H1 (cell line): ENCODE data around the gene ANKDD1A. TPM values are rescaled to one million over a fixed set of nuclear protein-coding genes. Genes with fewer than 3 reads are reported as not detected.

Source experiments
- CTCF ChIA-PET: fragments of 300-600 bp; sonication (Branson Sonifier 250); formaldehyde crosslinking; loops from one replicate; lab custom pipeline; 2021; ENCODE audit not compliant: partially characterized antibody; lab: Charles Lee
- POLR2A ChIA-PET: fragments of 300-600 bp; sonication (Branson Sonifier 250); formaldehyde crosslinking; loops from one replicate; lab custom pipeline; 2021; ENCODE audit warnings: inconsistent platforms; ENCODE audit not compliant: partially characterized antibody; lab: Charles Lee
- DNase-seq, 2 experiments: peaks; one replicate each; pipeline versions ENCODE4 v3.0.0 to v3.0.0-alpha.2; 2010 to 2022; ENCODE audit warnings: low spot score in 2 of 2, low read depth in 1 of 2, mixed read lengths in 1 of 2
- FAIRE-seq: peaks from 2 replicates; lab custom pipeline; 2011; peaks lifted over from hg19 to GRCh38; lab: Jason Lieb, UNC
- H2AFZ ChIP-seq: 2 replicates; pipeline ENCODE4 v1.8.1; 2012; ENCODE audit warnings: low read length, inconsistent platforms
- H2AK5ac ChIP-seq: 2 replicates; pipeline ENCODE4 v1.6.1; 2013; ENCODE audit warnings: low read depth, low read length
- H2BK120ac ChIP-seq: replicated peaks from 2 replicates; pipeline ENCODE3; 2013; ENCODE audit warnings: low read depth, low read length, inconsistent platforms
- H2BK12ac ChIP-seq: 2 replicates; pipeline ENCODE4 v1.6.1; 2013; ENCODE audit warnings: low read depth, low read length
- H2BK15ac ChIP-seq: 2 replicates; pipeline ENCODE4 v1.6.1; 2013; ENCODE audit warnings: low read length
- H2BK20ac ChIP-seq: 2 replicates; pipeline ENCODE4 v1.6.1; 2013; ENCODE audit warnings: low read length
- H2BK5ac ChIP-seq: 2 replicates; pipeline ENCODE4 v1.6.1; 2013; ENCODE audit warnings: low read depth, low read length
- H3K14ac ChIP-seq: 2 replicates; pipeline ENCODE4 v1.6.1; 2013; ENCODE audit warnings: inconsistent platforms; ENCODE audit not compliant: insufficient read length
- H3K18ac ChIP-seq: 2 replicates; pipeline ENCODE4 v1.6.1; 2013; ENCODE audit warnings: low read length; ENCODE audit errors: extremely low read depth
- H3K23ac ChIP-seq: 2 replicates; pipeline ENCODE4 v1.6.1; 2013; ENCODE audit warnings: inconsistent platforms; ENCODE audit not compliant: insufficient read length
- H3K23me2 ChIP-seq: 2 replicates; pipeline ENCODE4 v1.6.1; 2013; ENCODE audit warnings: low read depth, low read length
- H3K27ac ChIP-seq: 2 replicates; pipeline ENCODE4 v1.6.1; 2011; ENCODE audit warnings: low read depth, low read length, inconsistent platforms
- H3K27me3 ChIP-seq, 4 experiments: replicated peaks in 1 of 4; 1 replicate in 1 of 4; 2 replicates in 3 of 4; pipeline versions ENCODE4 v1.6.1 to v1.8.1; 2011 to 2013; ENCODE audit warnings: low read length in 3 of 4, mild to moderate bottlenecking in 3 of 4, inconsistent platforms in 2 of 4, mixed read lengths in 2 of 4, moderate library complexity in 1 of 4; ENCODE audit not compliant: control insufficient read depth in 3 of 4, insufficient read depth in 3 of 4; ENCODE audit errors: extremely low read depth in 1 of 4
- H3K36me3 ChIP-seq, 4 experiments: 2 replicates each; pipeline versions ENCODE4 v1.6.1 to v1.8.1; 2011 to 2013; ENCODE audit warnings: mild to moderate bottlenecking in 4 of 4, low read length in 3 of 4, moderate library complexity in 2 of 4, control low read depth in 1 of 4, inconsistent platforms in 1 of 4; ENCODE audit not compliant: insufficient read depth in 4 of 4, control insufficient read depth in 2 of 4
- H3K4ac ChIP-seq: replicated peaks from 2 replicates; pipeline ENCODE3; 2013; ENCODE audit warnings: low read length, low read depth, mixed read lengths, inconsistent platforms; ENCODE audit not compliant: insufficient read length
- H3K4me1 ChIP-seq, 4 experiments: replicated peaks in 1 of 4; 1 replicate in 1 of 4; 2 replicates in 3 of 4; pipeline versions ENCODE4 v1.6.1 to v1.8.1; 2011 to 2013; ENCODE audit warnings: low read length in 3 of 4, inconsistent platforms in 2 of 4, mixed read lengths in 1 of 4; ENCODE audit not compliant: insufficient read depth in 4 of 4, control insufficient read depth in 3 of 4
- H3K4me2 ChIP-seq, 2 experiments: 2 replicates each; pipeline versions ENCODE4 v1.6.1 to v1.8.1; 2011 to 2013; ENCODE audit warnings: low read depth in 2 of 2, low read length in 2 of 2, control low read depth in 1 of 2, inconsistent platforms in 1 of 2, mild to moderate bottlenecking in 1 of 2; ENCODE audit not compliant: insufficient read depth in 1 of 2
- H3K4me3 ChIP-seq, 4 experiments: fragments of 200-600, 300-600 bp in 1 of 4; sonication (generic), shearing (Covaris generic), sonication (Bioruptor Twin) in 1 of 4; 2 replicates each; pipeline versions ENCODE4 v1.5.1 to v1.8.1; 2011 to 2016; ENCODE audit warnings: low read length in 4 of 4, low read depth in 3 of 4, control low read depth in 2 of 4, inconsistent platforms in 2 of 4, mild to moderate bottlenecking in 2 of 4, mixed read lengths in 1 of 4, moderate library complexity in 1 of 4; ENCODE audit not compliant: insufficient read depth in 2 of 4; ENCODE audit errors: extremely low read depth in 1 of 4
- H3K56ac ChIP-seq: replicated peaks from 2 replicates; pipeline ENCODE3; 2013; ENCODE audit warnings: low read depth, mild to moderate bottlenecking, mixed read lengths, low read length, inconsistent platforms; ENCODE audit not compliant: insufficient read length
- H3K79me1 ChIP-seq: 2 replicates; pipeline ENCODE4 v1.6.1; 2013; ENCODE audit warnings: low read depth, low read length, control low read depth
- H3K79me2 ChIP-seq, 2 experiments: 2 replicates each; pipeline versions ENCODE4 v1.6.1 to v1.8.1; 2012 to 2013; ENCODE audit warnings: low read length in 2 of 2, mild to moderate bottlenecking in 2 of 2, inconsistent platforms in 1 of 2; ENCODE audit not compliant: insufficient read depth in 2 of 2, control insufficient read depth in 1 of 2
- H3K9ac ChIP-seq, 4 experiments: replicated peaks in 1 of 4; 1 replicate in 1 of 4; 2 replicates in 3 of 4; pipeline versions ENCODE4 v1.6.1 to v1.8.1; 2011 to 2013; ENCODE audit warnings: low read depth in 3 of 4, low read length in 3 of 4, control low read depth in 2 of 4, mild to moderate bottlenecking in 2 of 4, moderate library complexity in 2 of 4, inconsistent platforms in 1 of 4; ENCODE audit errors: extremely low read depth in 1 of 4
- H3K9me3 ChIP-seq, 2 experiments: 2 replicates each; pipeline versions ENCODE4 v1.6.1 to v1.8.1; 2012 to 2013; ENCODE audit warnings: mild to moderate bottlenecking in 2 of 2, moderate library complexity in 2 of 2, control low read depth in 1 of 2, inconsistent platforms in 1 of 2, low read depth in 1 of 2, low read length in 1 of 2, mixed read lengths in 1 of 2; ENCODE audit not compliant: insufficient read depth in 2 of 2
- H4K20me1 ChIP-seq, 2 experiments: replicated peaks in 1 of 2; 2 replicates each; pipeline versions ENCODE3 to v1.8.1; 2011 to 2013; ENCODE audit warnings: inconsistent platforms in 2 of 2, low read length in 2 of 2, mild to moderate bottlenecking in 1 of 2; ENCODE audit not compliant: insufficient read depth in 2 of 2, control insufficient read depth in 1 of 2
- H4K5ac ChIP-seq: 2 replicates; pipeline ENCODE4 v1.6.1; 2013; ENCODE audit warnings: low read length, low read depth, mixed read lengths, inconsistent platforms; ENCODE audit not compliant: insufficient read length
- H4K8ac ChIP-seq: 2 replicates; pipeline ENCODE4 v1.8.0; 2013; ENCODE audit warnings: mild to moderate bottlenecking, moderate library complexity, low read length, inconsistent platforms; ENCODE audit not compliant: insufficient read depth; ENCODE audit errors: extremely low read depth
- H4K91ac ChIP-seq: replicated peaks from 2 replicates; pipeline ENCODE3; 2013; ENCODE audit warnings: low read length, mixed read lengths, inconsistent platforms; ENCODE audit not compliant: insufficient read length
- ASH2L ChIP-seq: fragments of 200-600, 300-600 bp; sonication (generic); IDR thresholded peaks from one replicate; pipeline ENCODE4 v1.7.1; 2017; ENCODE audit warnings: low read length
- CBX5 ChIP-seq: fragments of 300-800, 300-1000 bp; sonication (generic); IDR thresholded peaks from 2 replicates; pipeline ENCODE4 v1.7.1; 2016; ENCODE audit warnings: antibody characterized with exemption, low read length, low read depth
- CHD1 ChIP-seq: IDR thresholded peaks from 2 replicates; pipeline ENCODE4 v1.6.1; 2012; ENCODE audit warnings: low read depth, low read length, improper control_type of control experiment
- EP300 ChIP-seq, 2 experiments: IDR thresholded peaks; 1 replicate in 1 of 2; 2 replicates in 1 of 2; pipeline ENCODE4 v1.6.1; 2011 to 2012; ENCODE audit warnings: low read depth in 2 of 2, low read length in 2 of 2, mild to moderate bottlenecking in 2 of 2, borderline replicate concordance in 1 of 2, inconsistent platforms in 1 of 2, moderate library complexity in 1 of 2
- KDM1A ChIP-seq: fragments of 200-600, 300-600 bp; sonication (generic); IDR thresholded peaks from 2 replicates; pipeline ENCODE4 v1.7.1; 2016; ENCODE audit warnings: mild to moderate bottlenecking, low read length, borderline replicate concordance
- POLR2A ChIP-seq, 2 experiments: IDR thresholded peaks; 1 replicate in 1 of 2; 2 replicates in 1 of 2; pipeline ENCODE4 v1.6.1; 2011; ENCODE audit warnings: low read depth in 2 of 2, low read length in 2 of 2, mild to moderate bottlenecking in 2 of 2; ENCODE audit errors: control extremely low read depth in 1 of 2
- POLR2AphosphoS5 ChIP-seq: IDR thresholded peaks from 2 replicates; pipeline ENCODE4 v1.6.1; 2011; ENCODE audit warnings: low read depth, low read length
- SIN3A ChIP-seq, 2 experiments: IDR thresholded peaks in 1 of 2; conservative IDR thresholded peaks in 1 of 2; 2 replicates each; pipeline ENCODE4 v1.6.1; 2011 to 2012; ENCODE audit warnings: low read length in 2 of 2, improper control_type of control experiment in 1 of 2, low read depth in 1 of 2, mild to moderate bottlenecking in 1 of 2
- SIX5 ChIP-seq: IDR thresholded peaks from 2 replicates; pipeline ENCODE4 v1.6.1; 2011; ENCODE audit warnings: mild to moderate bottlenecking, low read depth, low read length
- SP4 ChIP-seq: IDR thresholded peaks from 2 replicates; pipeline ENCODE4 v1.6.1; 2012; ENCODE audit warnings: low read length, inconsistent platforms
- TAF1 ChIP-seq: IDR thresholded peaks from 2 replicates; pipeline ENCODE4 v1.6.1; 2011; ENCODE audit warnings: mild to moderate bottlenecking, low read depth, low read length
- TAF7 ChIP-seq: optimal IDR thresholded peaks from 2 replicates; pipeline ENCODE3; 2011; ENCODE audit warnings: low read depth, mild to moderate bottlenecking, inconsistent platforms, low read length, moderate library complexity, borderline replicate concordance
- TBP ChIP-seq: IDR thresholded peaks from 2 replicates; pipeline ENCODE4 v1.6.1; 2011; ENCODE audit warnings: low read depth, low read length, improper control_type of control experiment
- WGBS, 2 experiments: shearing (Covaris generic) in 1 of 2; methylation state at CpG; one replicate each; pipeline versions ENCODE4 v1.1.6 to v1.1.7; 2013 to 2015; ENCODE audit warnings: low lambda C conversion rate in 2 of 2, mixed read lengths in 2 of 2, inconsistent platforms in 1 of 2, low coverage in 1 of 2, missing lambda C conversion rate in 1 of 2; ENCODE audit not compliant: insufficient replicate concordance in 2 of 2, insufficient coverage in 1 of 2, insufficient read length in 1 of 2; ENCODE audit errors: extremely low coverage in 1 of 2, missing lambda C conversion rate in 1 of 2; 5-methylcytosine and 5-hydroxymethylcytosine counted together
- polyA plus RNA-seq, 7 experiments: library from polyadenylated mRNA; depleted of rRNA in 3 of 7; stranded (reverse) in 5 of 7; unstranded in 2 of 7; fragments of >200 nt in 5 of 7; fragments of 200-250 nt in 2 of 7; gene quantifications; 1 replicate in 5 of 7; 2 replicates in 1 of 7; 4 replicates in 1 of 7; pipeline versions ENCODE4 v1.2.1 to v1.2.3, GENCODE V29; 2011 to 2013; ENCODE audit warnings: missing spikeins in 2 of 7, mixed read lengths in 2 of 7
- total RNA-seq: library from RNA; stranded (reverse); fragmentation: NEBNext Ultra II Directional; extraction: Animal tissue kit (Norgen Biotek cat#: 25700); gene quantifications from 2 replicates; pipeline ENCODE4 v1.2.1, GENCODE V29; 2021
- TF ChIP-seq, protein P1 (sequence below): IDR thresholded peaks from 2 replicates; pipeline ENCODE4 v1.6.1; 2012; ENCODE audit warnings: inconsistent platforms

The ANKDD1A gene
- total and polyA plus RNA-seq, 2 of the 8 experiments (the other 6 are each of a cell fraction or from before 2014, with no cell fraction given): 4.1 to 5.0 TPM

DNA sequence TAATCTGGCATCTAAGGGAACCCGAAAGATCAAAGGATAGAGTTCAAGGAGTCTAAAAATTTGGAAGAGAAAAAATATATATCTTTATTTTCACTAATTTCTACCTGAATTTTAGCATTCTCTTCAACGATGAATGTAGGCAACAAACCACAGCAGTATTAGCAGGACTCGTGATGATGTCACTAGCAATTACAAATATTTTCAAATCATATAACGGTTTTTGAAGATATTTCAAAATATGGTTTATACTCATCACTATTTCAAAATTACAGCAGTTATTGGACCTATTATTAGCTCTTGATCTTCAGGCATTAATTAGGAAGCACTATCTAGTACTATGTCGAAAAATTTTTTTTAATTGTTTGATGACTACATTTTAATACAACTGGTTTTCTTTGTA is 27.0 kb upstream of the ANKDD1A start:
- Histone ChIP-seq H2BK5ac (no peak overlapping the region), H3K9ac (no peak overlapping the region), H2BK20ac (no peak overlapping the region), H3K4me3 (no peak overlapping the region), H3K79me2 (no peaks in the 10 kb centered on the region), H3K9me3 (no peaks in the 10 kb centered on the region), H3K14ac (no peak overlapping the region), H3K23me2 (no peaks in the 10 kb centered on the region), H4K8ac (no peak overlapping the region), H2BK120ac (no peak overlapping the region), H3K4me2 (no peak overlapping the region), H2AFZ (no peak overlapping the region), H2AK5ac (no peak overlapping the region), H3K4me1 (peaks cover 0 to 4% (median 0%) of the 10 kb centered on the region in 4 experiments; a peak in 2 of 7 replicates), H3K27ac (no peak overlapping the region), H3K27me3 (no peaks in the 10 kb centered on the region), H4K91ac (no peak overlapping the region), H4K5ac (no peak overlapping the region), H3K56ac (no peak overlapping the region), H3K36me3 (no peaks in the 10 kb centered on the region), H3K79me1 (no peaks in the 10 kb centered on the region), H4K20me1 (no peaks in the 10 kb centered on the region), H3K23ac (no peak overlapping the region), H2BK12ac (no peak overlapping the region), H2BK15ac (no peak overlapping the region), H3K18ac (no peak overlapping the region), H3K4ac (no peak overlapping the region)
- CTCF ChIA-PET: interaction anchor here (1.6 to 5.3 kb wide), 2 partner anchors 20 to 52 kb away, joined by 4 to 22 read pairs; no protein-coding TSS in a partner anchor
- FAIRE-seq (no peak), DNase-seq (no peak)
- WGBS, 2 experiments: 92% methylated on average over 5 of the region's 5 CpGs; no CpG with 5 or more reads in 1 of the 2 experiments
- POLR2A ChIA-PET: interaction anchor here (0.8 to 3.4 kb wide), 3 partner anchors 9 to 59 kb away, joined by 3 to 18 read pairs (median 13); partner anchors contain the start of gene PIF1
- TF ChIP-seq TBP: no peak
- TF ChIP-seq KDM1A: no peak
- no peak for TF ChIP-seq SIX5
- TF ChIP-seq TAF7: no peak
- no peak for TF ChIP-seq EP300 (IDR thresholded peaks at IDR 0.05; ENCODE audit: borderline replicate concordance in 1 of 2, low read depth in 2 of 2, low read length in 2 of 2)
- TF ChIP-seq ASH2L: no peak
- no peak for TF ChIP-seq CHD1
- no peak for TF ChIP-seq POLR2A (IDR thresholded peaks at IDR 0.05; ENCODE audit: control extremely low read depth in 1 of 2, low read depth in 2 of 2, low read length in 2 of 2)
- TF ChIP-seq SP4: no peak
- no peak for TF ChIP-seq POLR2AphosphoS5
- TF ChIP-seq TAF1: no peak
- TF ChIP-seq, protein P1, sequence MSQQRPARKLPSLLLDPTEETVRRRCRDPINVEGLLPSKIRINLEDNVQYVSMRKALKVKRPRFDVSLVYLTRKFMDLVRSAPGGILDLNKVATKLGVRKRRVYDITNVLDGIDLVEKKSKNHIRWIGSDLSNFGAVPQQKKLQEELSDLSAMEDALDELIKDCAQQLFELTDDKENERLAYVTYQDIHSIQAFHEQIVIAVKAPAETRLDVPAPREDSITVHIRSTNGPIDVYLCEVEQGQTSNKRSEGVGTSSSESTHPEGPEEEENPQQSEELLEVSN: no peak
- no peak for TF ChIP-seq CBX5
- no peak for TF ChIP-seq SIN3A (conservative IDR thresholded peaks at IDR 0.05 in 1 of 2, IDR thresholded peaks at IDR 0.05 in 1 of 2; ENCODE audit: low read depth in 1 of 2, low read length in 2 of 2)
